Measurements from ENCODE around the gene DIMT1. TPM values are rescaled to one million over a fixed set of nuclear protein-coding genes. Genes with fewer than 3 reads are reported as not detected.

Gene DIMT1
- total RNA-seq, result 36.1 and 56.4 TPM in 2 replicates

DNA sequence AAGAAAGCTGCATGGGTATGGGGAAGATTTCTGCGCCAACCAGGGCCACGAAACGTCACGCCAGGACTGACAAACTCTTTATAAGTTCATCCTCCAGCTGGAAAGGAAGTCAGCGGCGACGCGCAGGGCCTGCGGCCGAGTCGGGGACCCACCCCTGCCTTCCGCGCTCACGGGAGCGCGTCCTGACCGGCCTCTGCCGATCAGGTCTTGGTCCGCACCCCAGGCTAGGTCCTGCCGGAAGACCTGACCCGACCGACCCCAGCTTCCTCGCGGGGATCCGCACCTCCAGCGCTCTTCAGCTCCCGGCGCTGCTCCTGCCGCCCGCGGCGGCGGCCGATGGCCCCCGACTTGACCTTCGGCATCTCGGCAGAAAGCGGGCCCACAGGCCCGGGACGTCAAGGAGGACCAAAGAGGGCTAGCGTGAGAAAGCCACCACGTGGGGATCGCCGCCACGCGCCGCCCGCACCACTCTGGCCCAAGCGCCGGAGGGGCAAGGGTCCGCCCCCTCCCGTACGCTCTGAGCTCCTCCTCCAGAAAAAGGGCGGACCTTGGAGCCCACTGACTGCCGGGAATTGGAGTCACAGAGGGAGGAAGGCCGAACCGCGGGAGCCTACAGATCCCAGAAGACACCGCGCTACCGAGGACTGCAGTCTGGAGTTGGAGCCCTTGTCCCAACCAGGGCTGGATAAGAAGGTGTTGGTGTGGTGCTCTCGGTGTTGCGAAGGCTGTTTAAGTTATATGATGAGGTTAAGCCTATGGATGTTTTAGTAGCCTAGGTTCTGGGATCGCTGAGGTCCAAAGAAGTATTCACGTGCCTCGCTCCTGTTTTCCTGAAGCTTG is at the start of gene DIMT1:
Gene DIMT1, minus strand, starts transcription at position 495 of the 840 bp plus-strand sequence. Its CDS starts 133 bp downstream, at position 362.

DNA sequence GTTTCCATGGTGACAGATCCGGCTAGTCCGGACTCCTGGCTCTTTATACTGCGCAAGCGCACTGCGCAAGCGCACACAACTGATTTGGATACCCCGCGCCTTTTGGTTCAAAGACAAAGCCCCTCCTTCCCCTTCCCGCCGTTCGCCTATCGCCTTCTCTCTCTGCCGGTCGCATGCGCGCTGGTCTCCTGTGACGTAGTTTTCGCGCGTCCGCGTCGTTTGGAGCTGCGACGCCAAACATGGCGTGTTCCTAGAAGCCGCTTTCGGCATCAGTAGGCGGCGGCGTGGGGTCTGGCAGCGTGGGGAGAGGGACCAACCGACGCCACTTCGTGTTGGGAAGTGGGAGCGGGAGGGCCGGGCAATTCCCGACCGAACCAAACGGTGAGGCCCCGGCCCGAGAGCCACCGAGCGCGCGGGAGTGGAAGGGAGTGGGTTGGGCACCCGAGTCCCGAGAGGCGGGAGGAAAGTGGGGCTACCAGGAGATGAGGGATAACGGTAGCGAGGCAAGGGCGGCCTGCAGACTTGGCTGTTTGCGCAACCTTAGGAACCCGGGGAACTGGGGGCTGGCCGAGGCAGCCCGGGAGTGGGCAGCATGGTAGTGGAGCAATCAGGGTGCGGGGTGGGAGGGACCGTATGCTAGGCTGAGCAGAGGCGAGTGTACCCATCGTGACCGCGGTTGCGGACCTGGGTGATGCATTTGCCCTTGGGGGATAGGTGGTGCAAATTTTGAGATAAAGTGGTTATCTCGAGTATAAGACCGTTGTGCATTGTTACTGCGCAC is 9.0 kb upstream of the DIMT1 start, which contains the start of gene IPO11:
Gene IPO11, plus strand, starts transcription at position 215 of the 781 bp plus-strand sequence. CDS start 24,517 bp downstream, outside the sequence.

Other genes with a start within 250 kb of the DIMT1 start
- 71.5 and 93.3 TPM in 2 replicates for gene KIF2A, start 97.7 kb downstream of the DIMT1 start, total RNA-seq
- 32.6 and 47.0 TPM in 2 replicates for gene IPO11, start 8.9 kb upstream of the DIMT1 start, total RNA-seq
- gene LRRC70, start 174.9 kb upstream of the DIMT1 start, total RNA-seq, result 1.00 and 1.4 TPM in 2 replicates

Data from uterine smooth muscle cell (primary cell).